ENCODE data around the gene ZNF396. TPM values are rescaled to one million over a fixed set of nuclear protein-coding genes. Genes with fewer than 3 reads are reported as not detected.

ZNF396 gene
- total RNA-seq, 1 donor from 2014 or later = 2.9 TPM

DNA sequence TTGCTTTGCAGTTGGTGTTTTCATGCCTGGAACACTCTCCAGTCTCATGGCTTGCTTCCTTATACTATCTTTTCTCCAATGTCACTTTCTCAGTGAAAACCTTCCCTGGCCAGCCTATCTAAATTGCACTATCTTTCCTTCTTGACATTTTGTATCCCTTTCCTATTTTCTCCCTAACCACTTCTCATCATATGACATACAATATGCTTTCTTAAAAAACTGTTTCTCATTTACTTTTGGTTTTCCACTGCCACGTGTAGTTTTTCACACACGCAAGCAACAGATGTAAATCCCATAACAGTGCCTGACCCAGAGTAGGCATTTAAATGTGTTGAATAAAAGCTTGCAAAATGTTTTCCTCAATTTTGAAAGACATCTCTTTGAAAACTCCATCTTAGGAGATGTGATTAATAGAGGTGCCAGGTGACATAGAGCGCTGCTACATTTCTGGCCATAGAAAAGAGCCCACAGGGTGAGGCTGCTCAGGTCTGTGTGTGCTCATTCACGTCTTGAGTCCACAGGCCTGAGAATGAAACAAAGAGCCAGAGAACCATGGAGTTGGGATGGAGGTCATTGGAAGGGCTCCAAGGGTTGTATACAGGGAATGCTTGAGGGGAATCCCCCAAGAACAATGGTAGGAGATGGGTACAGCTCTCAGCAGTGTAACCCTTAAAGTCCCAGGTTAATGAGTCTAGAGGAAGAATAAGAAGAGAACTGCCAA is 45.6 kb downstream of the ZNF396 start:
- no peak for TF ChIP-seq CTCF (conservative IDR thresholded peaks at IDR 0.05)
- Mint-ChIP-seq H3K27me3 (ENCODE audit: low read depth) (no peaks in the 10 kb centered on the region), H3K4me1 (no peaks in the 10 kb centered on the region), H3K4me3 (no peak overlapping the region), H3K27ac (ENCODE audit: unreplicated experiment) (no peak overlapping the region), H3K9me3 (no peaks in the 10 kb centered on the region), H3K36me3 (ENCODE audit: low read depth) (peaks cover 27% of the 10 kb centered on the region)
- DNase-seq (ENCODE audit: low read depth, low spot score) = no peak

GRCh38 chr18:35328868-35329267 is 48.3 kb downstream of the ZNF396 start:
- no peaks in the 10 kb centered on the region for H3K27me3 Mint-ChIP-seq (ENCODE audit: low read depth)
- no peak for DNase-seq (ENCODE audit: low read depth, low spot score)
- H3K36me3 Mint-ChIP-seq (ENCODE audit: low read depth) = peaks cover 12% of the 10 kb centered on the region
- no peaks in the 10 kb centered on the region for H3K4me1 Mint-ChIP-seq
- H3K4me3 Mint-ChIP-seq = no peak overlapping the region
- H3K9me3 Mint-ChIP-seq = no peaks in the 10 kb centered on the region
- H3K27ac Mint-ChIP-seq (ENCODE audit: unreplicated experiment) = no peak overlapping the region
- TF ChIP-seq CTCF (conservative IDR thresholded peaks at IDR 0.05) = no peak

DNA sequence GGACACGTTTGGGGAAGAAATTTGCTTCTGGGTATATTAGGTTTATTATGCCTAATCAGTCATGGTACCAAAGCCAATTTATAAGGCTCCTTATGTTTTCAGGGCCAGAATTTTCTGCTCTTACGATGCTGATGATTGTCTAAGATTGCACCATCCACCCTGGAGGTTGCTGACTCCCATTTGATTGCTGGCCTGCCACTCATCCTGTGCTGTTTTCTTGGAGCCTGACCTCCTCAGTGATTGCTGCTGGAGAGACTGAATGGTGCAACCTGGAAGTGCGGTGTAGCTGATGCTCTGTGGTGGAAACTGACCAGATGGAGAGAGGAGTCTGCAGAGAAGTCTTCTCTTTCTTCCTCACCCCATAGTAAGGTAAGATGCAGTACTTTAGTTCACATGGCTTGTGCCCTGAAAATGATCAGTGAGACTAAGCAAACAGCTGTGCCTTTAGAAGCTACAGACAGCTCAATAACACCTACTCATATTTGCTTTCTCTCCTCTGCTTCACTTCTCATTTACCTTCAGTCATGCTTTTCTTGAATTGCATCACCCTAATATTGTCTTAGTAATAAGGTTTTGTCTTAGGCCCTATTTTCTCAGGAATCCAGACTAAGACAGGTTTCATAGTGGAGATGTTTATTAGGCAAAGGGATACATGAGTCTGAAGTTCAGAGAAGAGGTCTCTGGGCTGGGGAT is 50.3 kb downstream of the ZNF396 start:
- Mint-ChIP-seq H3K4me3 (no peak overlapping the region), H3K27ac (ENCODE audit: unreplicated experiment) (no peak overlapping the region), H3K36me3 (ENCODE audit: low read depth) (peaks cover 3% of the 10 kb centered on the region), H3K9me3 (no peaks in the 10 kb centered on the region), H3K4me1 (no peaks in the 10 kb centered on the region), H3K27me3 (ENCODE audit: low read depth) (no peaks in the 10 kb centered on the region)
- no peak for DNase-seq (ENCODE audit: low read depth, low spot score)
- TF ChIP-seq CTCF (conservative IDR thresholded peaks at IDR 0.05) = no peak

- peaks cover 3% of the 10 kb centered on the region for H3K36me3 Mint-ChIP-seq (ENCODE audit: low read depth)
- no peak overlapping the region for H3K27ac Mint-ChIP-seq (ENCODE audit: unreplicated experiment)
- no peaks in the 10 kb centered on the region for H3K9me3 Mint-ChIP-seq
- H3K4me1 Mint-ChIP-seq = no peaks in the 10 kb centered on the region
- no peak overlapping the region for H3K4me3 Mint-ChIP-seq
- no peak for TF ChIP-seq CTCF (conservative IDR thresholded peaks at IDR 0.05)
- no peak for DNase-seq (ENCODE audit: low read depth, low spot score)
- no peaks in the 10 kb centered on the region for H3K27me3 Mint-ChIP-seq (ENCODE audit: low read depth)
Measured at GRCh38 chr18:35324926-35325655, 52.0 kb downstream of the ZNF396 start.

DNA sequence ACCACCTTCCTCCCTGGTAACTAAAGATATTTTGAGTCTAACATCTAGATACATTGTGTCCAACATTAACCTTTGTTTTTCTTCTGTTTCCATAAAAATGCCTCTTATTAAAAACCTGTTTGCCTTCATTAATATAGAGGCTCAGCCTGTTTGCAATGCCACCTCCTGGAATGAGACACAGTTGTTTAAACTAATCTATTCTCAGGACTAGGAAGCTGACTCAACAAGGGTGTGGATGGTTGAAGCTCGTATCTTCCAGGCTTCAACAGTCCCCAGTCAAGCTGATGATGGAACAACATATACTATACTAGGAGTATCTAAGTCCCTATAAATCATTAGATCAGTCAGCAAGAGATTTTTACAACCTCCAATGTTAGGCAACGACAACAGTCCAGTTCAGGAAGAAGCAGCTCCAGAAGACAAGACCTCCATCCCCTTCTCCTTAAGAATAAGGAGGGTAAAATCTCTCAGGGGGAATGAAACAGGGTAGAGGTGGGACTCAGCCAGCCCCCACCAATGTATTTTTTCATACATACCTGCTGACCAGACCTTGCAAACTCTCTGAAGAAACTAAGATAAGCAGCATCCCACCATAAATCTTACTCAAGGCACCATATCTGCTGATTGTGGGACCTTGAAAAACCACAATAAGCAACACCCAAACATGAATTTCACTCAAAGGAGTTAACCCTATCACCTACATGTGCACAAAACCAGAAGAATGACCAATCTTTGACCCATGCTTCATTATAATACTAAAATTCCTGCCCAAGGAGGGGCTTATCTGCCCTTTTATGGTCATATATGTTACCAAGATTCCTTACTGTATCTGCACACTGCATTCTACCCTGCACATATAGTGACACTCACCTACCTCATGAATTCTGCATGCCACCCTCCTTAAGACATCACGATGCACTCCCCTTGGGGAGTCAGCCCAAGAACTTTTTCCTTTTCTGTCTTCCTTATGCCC is 54.4 kb downstream of the ZNF396 start:
- Mint-ChIP-seq H3K27ac (ENCODE audit: unreplicated experiment) (no peak overlapping the region), H3K36me3 (ENCODE audit: low read depth) (peaks cover 3% of the 10 kb centered on the region), H3K27me3 (ENCODE audit: low read depth) (no peaks in the 10 kb centered on the region), H3K4me1 (no peaks in the 10 kb centered on the region), H3K9me3 (no peaks in the 10 kb centered on the region), H3K4me3 (no peak overlapping the region)
- no peak for TF ChIP-seq CTCF (conservative IDR thresholded peaks at IDR 0.05)
- no peak for DNase-seq (ENCODE audit: low read depth, low spot score)
